Pancreas (tissue), 10 donors: Measurements from ENCODE around the gene ACYP1. TPM values are rescaled to one million over a fixed set of nuclear protein-coding genes. Genes with fewer than 3 reads are reported as not detected.
A peak's percentile ranks its signal among the peaks of the same experiment; 100 is the strongest.
"Not testable (repeated sequence)": the region's sequence is repeated elsewhere in the genome, so short reads cannot be mapped to it uniquely, and the experiment has no call there.

Source experiments
- ATAC-seq, 4 donors: fragments of 200-7000 bp; cut with Tn5 transposase; one replicate each; pipeline versions ENCODE4 v1.8.0 to v1.9.1; 2020; ENCODE audit warnings: mild to moderate bottlenecking in 4 of 4, moderate library complexity in 4 of 4
- DNase-seq, 6 donors: peaks; one replicate each; pipeline ENCODE4 v3.0.0-alpha.2; 2020
- FAIRE-seq: peaks from 2 replicates; lab custom pipeline; 2012; peaks lifted over from hg19 to GRCh38; lab: Jason Lieb, UNC
- H3K27ac ChIP-seq, 4 donors: fragments of 200-600 bp; sonication (generic); 1 replicate in 3 of 4; 2 replicates in 1 of 4; pipeline versions ENCODE4 v1.5.0 to v1.8.0; 2020
- H3K27me3 ChIP-seq, 4 donors: fragments of 200-600 bp; one replicate each; pipeline ENCODE4 v1.8.0; 2021
- H3K36me3 ChIP-seq, 3 donors: fragments of 200-600 bp; sonication (generic) in 1 of 3; one replicate each; pipeline versions ENCODE4 v1.5.0 to v1.8.0; 2020 to 2021
- H3K4me1 ChIP-seq, 3 donors: fragments of 200-600 bp; one replicate each; pipeline ENCODE4 v1.8.0; 2021
- H3K4me3 ChIP-seq, 4 donors: fragments of 200-600 bp; sonication (generic) in 2 of 4; one replicate each; pipeline versions ENCODE4 v1.5.0 to v1.8.0; 2020 to 2021
- H3K9me3 ChIP-seq, 4 donors: fragments of 200-600 bp; one replicate each; pipeline ENCODE4 v1.8.0; 2021
- CTCF ChIP-seq, 4 donors: fragments of 200-600 bp; sonication (generic) in 3 of 4; IDR thresholded peaks; one replicate each; pipeline versions ENCODE4 v1.5.0 to v1.8.0; 2021; ENCODE audit warnings: antibody characterized with exemption in 4 of 4
- WGBS, 2 donors: extraction: QIAGEN DNeasy Blood & Tissue Kit; methylation state at CpG; one replicate each; pipeline ENCODE4 v1.1.7; 2013; 5-methylcytosine and 5-hydroxymethylcytosine counted together
- intact Hi-C, 3 donors: fragments of 100-400 bp; cut with DNase I; formaldehyde crosslinking; loops; one replicate each; pipeline versions ENCODE4 v1.11.1 to v1.14.2; 2022
- polyA plus RNA-seq, 2 donors: library from polyadenylated mRNA; stranded (reverse); fragments of 200-250 nt; gene quantifications; one replicate each; pipeline ENCODE4 v1.2.3, GENCODE V29; 2013
- total RNA-seq, 6 donors: library from RNA; stranded (reverse); fragmentation: NEBNext Ultra II Directional in 4 of 6; extraction: Animal tissue kit (Norgen Biotek cat#: 25700) in 4 of 6; gene quantifications; one replicate each; pipeline versions ENCODE4 v1.2.1 to v1.2.4, GENCODE V29; 2021 to 2023
- donor health status: healthy with polysubstance abuse.
- donor health status: DM: no; HTN: no; CAD: no; lungs with moderate emphysema.
- donor health status: DM: no; HTN: no; CAD: no.
- donor health status: control.
- donor health status: control.
- donor health status: Bipolar disorder and iron deficiency.
- donor health status: DM: yes; HTN: yes; CAD: no.
- donor health status: DM: no; HTN: no; CAD: no.
- donor health status: DM: no; HTN: no; CAD: no.
- donor health status: DM: yes; HTN: yes; CAD: no.

The ACYP1 gene
- total and polyA plus RNA-seq, 8 donors: 2.9 to 17.4 (median 5.6) TPM

- peak overlapping the region in 2 of 4 donors; percentile 54 to 62 for H3K4me3 ChIP-seq
- intact Hi-C loops: no loop called here
- FAIRE-seq: no peak
- H3K27ac ChIP-seq: peak overlapping the region; percentile 71 to 96 (median 92)
- DNase-seq: peak; percentile 28 to 77 (median 64)
- H3K27me3 ChIP-seq: no peaks in the 10 kb centered on the region
- no peaks in the 10 kb centered on the region for H3K9me3 ChIP-seq
- H3K4me1 ChIP-seq: peaks cover 9 to 15% (median 10%) of the 10 kb centered on the region in 3 donors
- no peak for TF ChIP-seq CTCF (IDR thresholded peaks at IDR 0.05)
- WGBS, 2 donors: 28 to 29% methylated on average over 9 of the region's 9 CpGs
- ATAC-seq: peak in 2 of 4 donors; percentile 2 to 20
- H3K36me3 ChIP-seq: no peaks in the 10 kb centered on the region
These were observed 6.6 kb upstream of the ACYP1 start for GRCh38 chr14:75070383-75070782.

- intact Hi-C loops: no loop called here
- no peaks in the 10 kb centered on the region for H3K9me3 ChIP-seq
- WGBS, 2 donors: 7 to 8% methylated on average over 12 of the region's 12 CpGs
- ATAC-seq (peak; percentile 30 to 55 (median 48)), DNase-seq (no peak), FAIRE-seq (no peak)
- TF ChIP-seq CTCF (IDR thresholded peaks at IDR 0.05): no peak
- H3K4me1 ChIP-seq: peaks cover 9 to 15% (median 10%) of the 10 kb centered on the region in 3 donors
- H3K36me3 ChIP-seq: no peaks in the 10 kb centered on the region
- H3K27ac ChIP-seq: peak overlapping the region; percentile 71 to 96 (median 92)
- H3K4me3 ChIP-seq: peak overlapping the region; percentile 13 to 62 (median 48)
- H3K27me3 ChIP-seq: no peaks in the 10 kb centered on the region
These were observed 6.0 kb upstream of the ACYP1 start for GRCh38 chr14:75069811-75070145.

GRCh38 chr14:75069121-75069810 is 5.4 kb upstream of the ACYP1 start, which contains the start of gene ZC2HC1C:
Gene ZC2HC1C, plus strand, starts transcription at chr14:75069641. Its CDS starts 933 bp downstream, at chr14:75070574.
- WGBS, 2 donors: 0 to 1% methylated on average over 56 to 58 of the region's 58 CpGs
- intact Hi-C loops: no loop called here

GRCh38 chr14:75068294-75069120 is 4.7 kb upstream of the ACYP1 start:
- no peaks in the 10 kb centered on the region for H3K9me3 ChIP-seq
- FAIRE-seq (no peak), ATAC-seq (peak in 2 of 4 donors; percentile 3), DNase-seq (no peak)
- 6 to 8% methylated on average over 15 of the region's 15 CpGs for WGBS, 2 donors
- intact Hi-C loops: no loop called here
- peak overlapping the region; percentile 71 to 96 (median 92) for H3K27ac ChIP-seq
- no peaks in the 10 kb centered on the region for H3K27me3 ChIP-seq
- H3K36me3 ChIP-seq: no peaks in the 10 kb centered on the region
- peaks cover 9 to 20% (median 10%) of the 10 kb centered on the region in 3 donors for H3K4me1 ChIP-seq
- peak overlapping the region; percentile 13 to 62 (median 48) for H3K4me3 ChIP-seq
- no peak for TF ChIP-seq CTCF (IDR thresholded peaks at IDR 0.05)

More at GRCh38 chr14:75069121-75069810, 5.4 kb upstream of the ACYP1 start, which contains the start of gene ZC2HC1C:
- peak within 1 kb of the TSS; percentile 71 to 96 (median 92) for H3K27ac ChIP-seq
- peaks cover 9 to 18% (median 10%) of the 10 kb centered on the region in 3 donors for H3K4me1 ChIP-seq
- no peaks in the 10 kb centered on the region for H3K36me3 ChIP-seq
- no peaks in the 10 kb centered on the region for H3K9me3 ChIP-seq
- no peaks in the 10 kb centered on the region for H3K27me3 ChIP-seq
- H3K4me3 ChIP-seq: peak within 1 kb of the TSS; percentile 13 to 62 (median 48)
- DNase-seq (peak; percentile 96 to 99 (median 98)), ATAC-seq (peak; percentile 91 to 96 (median 93)), FAIRE-seq (no peak)
- no peak for TF ChIP-seq CTCF (IDR thresholded peaks at IDR 0.05)

GRCh38 chr14:75067765-75068164 is 3.9 kb upstream of the ACYP1 start:
- DNase-seq, ATAC-seq, H3K36me3 ChIP-seq, H3K9me3 ChIP-seq, intact Hi-C loops, FAIRE-seq, H3K27me3 ChIP-seq: not testable (repeated sequence)
- Histone ChIP-seq H3K4me1 (peaks cover 9 to 26% (median 14%) of the 10 kb centered on the region in 3 donors), H3K27ac (peak overlapping the region in 2 of 4 donors; percentile 90 to 93), H3K4me3 (peak overlapping the region in 3 of 4 donors; percentile 13 to 62 (median 54))
- WGBS, 2 donors: 66 to 85% methylated on average over 4 of the region's 4 CpGs
